ENCODE results near the gene MAMDC4.
"Not testable (repeated sequence)": the region's sequence is repeated elsewhere in the genome, so short reads cannot be mapped to it uniquely, and the experiment has no call there.

Gene MAMDC4

DNA sequence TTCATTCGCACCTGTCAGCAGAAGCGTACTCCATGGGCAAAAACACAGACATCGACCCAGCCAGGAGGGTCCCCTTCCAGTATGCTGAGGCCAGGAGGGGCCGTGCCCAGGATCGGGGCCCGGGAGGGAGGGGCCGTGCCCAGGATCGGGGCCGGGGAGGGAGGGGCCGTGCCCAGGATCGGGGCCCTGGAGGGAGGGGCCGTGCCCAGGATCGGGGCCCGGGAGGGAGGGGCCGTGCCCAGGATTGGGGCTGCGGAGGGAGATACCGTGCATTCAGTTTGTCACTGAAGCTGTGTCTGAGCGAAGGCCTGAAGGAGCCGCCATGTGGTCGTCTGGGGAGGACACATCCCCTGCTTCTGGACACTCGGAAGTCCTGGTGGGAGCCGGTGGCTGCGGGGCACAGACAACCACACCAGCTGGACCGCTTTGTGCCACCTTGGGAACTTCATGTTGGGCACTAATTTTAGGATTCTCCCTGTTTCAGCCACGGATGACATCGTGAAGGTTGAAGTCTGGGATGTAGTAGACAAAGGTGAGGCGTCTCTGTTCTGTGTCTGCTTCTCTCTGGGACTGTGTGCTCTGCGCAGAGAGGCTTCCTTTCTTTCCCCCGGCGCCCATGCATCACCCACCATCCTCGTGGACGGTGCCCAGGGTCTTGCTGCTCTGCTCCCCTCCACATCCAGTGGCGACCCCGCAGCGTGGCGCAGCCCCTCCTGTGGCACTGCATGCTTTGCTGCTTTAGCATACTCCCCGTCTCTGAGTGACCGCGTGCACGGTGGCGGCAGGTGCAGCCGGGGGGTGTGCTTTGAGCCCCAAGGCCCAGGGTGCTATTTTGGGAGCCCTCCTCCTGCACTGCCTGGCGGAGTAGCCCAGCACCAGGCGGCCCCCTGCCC, 26.6 kb upstream of the MAMDC4 start:
- no peak for DNase-seq

DNA sequence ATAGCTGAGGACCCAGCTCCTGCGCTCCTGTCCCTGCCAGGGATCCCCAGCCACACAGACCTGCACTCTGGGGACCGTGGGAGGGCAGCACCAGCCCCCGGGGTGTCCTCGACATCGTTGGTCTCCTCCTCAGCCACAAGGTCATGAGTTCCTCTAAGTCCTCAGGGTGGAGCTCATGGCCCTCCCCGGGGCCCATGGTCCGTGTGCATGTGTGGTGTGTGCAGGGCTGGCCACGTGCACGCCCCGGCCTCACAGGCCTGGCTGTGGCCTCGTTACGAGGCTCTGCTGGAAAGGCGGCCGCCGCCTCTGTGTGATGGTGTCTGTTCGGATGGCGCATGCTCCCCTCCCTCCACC, 26.0 kb upstream of the MAMDC4 start:
- no peak for DNase-seq

DNA sequence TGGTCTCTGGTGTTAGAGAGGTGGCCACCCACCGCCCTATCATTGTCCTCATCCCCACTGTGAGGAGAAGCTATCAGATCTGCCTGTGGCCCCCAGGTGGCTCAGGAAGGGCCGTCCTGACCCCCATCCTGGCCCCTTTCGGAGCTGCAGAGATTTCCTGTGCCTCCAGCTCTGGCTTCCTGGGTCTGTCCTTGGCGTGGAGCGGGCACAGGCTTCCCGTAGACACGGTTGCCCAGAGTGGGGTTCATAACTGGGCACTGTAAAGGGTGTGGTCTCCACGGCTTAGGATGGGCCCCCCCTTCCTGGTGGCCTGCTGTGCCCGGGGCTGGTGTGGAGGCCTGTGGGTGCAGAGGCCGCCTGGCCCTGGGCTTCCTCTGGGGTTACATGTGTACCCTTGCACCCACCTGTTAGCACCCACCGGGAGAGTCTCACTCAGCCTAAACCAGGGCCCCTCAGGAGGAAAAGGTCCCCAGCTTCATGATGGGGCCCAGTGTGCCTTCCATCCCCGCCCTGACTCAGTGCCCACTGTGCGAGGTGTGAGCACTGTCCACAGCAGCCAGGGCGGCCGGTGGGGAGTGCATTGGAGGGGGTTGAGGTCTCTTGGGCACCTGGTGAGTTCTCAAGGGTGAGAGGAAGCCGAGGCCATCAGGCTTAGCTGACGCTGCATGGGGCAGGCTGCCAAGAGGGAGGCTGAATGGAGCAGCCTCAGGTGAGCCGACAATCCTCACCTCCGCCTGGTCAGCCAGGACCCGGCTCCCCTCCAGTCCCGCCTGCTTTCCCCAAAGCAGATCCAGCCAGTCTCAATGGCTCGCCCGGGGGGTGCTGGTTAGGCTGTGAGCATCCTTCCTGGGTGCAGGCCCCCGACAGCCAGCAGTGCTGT, 25.2 kb upstream of the MAMDC4 start:
- DNase-seq = no peak

DNA sequence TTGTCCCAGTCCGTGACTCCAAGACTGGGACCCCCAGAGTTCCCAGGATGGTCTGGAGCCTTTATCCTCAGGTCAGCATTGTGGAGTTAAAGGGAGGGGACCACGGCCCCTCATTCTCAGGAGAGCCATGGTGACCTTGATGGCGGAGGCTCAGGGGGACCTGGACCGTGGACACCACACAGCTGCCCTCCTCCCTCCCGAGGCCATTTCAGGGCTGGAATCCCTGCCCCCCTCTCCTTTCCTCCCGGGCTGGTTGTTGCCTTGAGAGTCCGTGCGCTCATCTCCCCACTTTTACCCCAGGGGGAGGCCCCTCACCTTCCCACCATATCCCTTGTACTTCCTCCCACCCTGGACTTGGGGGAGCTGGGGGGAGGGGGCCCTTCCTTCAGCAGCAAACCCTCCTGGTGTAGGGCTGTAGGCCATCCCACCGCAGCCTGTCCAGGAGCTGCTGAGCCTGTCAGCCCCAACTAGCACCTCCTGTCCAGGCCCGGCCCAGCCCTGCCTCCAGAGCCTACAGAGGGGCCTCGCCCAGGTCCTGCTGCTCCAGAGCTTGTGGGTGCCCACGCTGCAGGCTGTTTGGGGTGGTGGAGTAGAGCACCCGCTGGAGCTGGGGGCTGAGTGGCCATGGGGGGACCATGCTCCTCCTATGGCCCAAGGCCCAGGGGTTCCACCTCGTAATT, 24.2 kb upstream of the MAMDC4 start:
- DNase-seq = no peak

DNA sequence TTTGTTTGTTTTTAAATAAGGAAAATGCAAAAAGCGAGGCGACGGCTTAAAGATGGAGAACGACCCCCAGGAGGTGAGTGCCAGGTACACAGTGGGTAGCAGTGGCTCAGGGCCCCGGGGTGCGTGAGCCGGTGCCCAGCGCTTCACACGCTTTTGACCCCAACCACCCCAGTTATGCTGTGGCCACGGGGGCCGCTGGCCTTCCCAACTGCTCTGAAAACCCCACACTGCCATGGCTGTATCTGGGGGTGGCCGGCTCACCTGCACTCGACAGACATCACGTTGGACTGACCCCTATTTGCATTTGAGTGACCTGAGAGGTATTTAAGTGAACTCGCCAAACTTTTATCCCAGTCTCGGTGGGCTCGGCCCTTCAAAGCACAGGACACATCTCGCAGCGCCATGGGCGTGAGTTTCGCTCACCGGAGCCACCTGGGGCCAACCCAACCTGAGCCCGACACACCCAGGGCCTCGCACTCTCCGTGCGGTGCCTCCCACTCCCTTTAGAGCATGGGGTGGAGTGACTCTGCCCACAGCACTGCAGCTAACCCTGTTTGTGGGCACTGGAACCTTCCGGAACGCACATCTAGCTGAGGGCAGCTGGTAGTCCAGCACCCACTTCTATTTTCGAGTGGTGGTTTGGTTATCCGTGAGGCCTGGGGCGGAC, 23.5 kb upstream of the MAMDC4 start:
- no peak for DNase-seq

DNA sequence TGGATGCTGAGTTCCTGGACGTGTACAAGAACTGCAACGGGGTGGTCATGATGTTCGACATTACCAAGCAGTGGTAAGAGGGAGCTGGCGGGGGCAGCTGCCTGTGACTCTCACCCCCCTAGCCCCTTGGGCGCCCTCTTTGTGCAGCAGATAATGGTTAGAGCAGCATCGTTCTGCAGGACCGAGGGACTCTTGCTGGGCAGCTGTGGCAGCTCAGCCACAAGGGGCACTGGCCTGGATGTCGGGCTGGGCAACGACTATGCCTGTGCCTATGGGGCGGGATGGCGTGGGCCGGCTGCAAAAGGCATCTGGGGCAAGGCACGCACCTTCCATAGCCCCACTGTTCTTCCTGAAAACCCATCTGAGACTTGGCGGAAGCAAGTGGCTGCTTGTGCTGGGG, 22.7 kb upstream of the MAMDC4 start:
- no peak for DNase-seq

DNA sequence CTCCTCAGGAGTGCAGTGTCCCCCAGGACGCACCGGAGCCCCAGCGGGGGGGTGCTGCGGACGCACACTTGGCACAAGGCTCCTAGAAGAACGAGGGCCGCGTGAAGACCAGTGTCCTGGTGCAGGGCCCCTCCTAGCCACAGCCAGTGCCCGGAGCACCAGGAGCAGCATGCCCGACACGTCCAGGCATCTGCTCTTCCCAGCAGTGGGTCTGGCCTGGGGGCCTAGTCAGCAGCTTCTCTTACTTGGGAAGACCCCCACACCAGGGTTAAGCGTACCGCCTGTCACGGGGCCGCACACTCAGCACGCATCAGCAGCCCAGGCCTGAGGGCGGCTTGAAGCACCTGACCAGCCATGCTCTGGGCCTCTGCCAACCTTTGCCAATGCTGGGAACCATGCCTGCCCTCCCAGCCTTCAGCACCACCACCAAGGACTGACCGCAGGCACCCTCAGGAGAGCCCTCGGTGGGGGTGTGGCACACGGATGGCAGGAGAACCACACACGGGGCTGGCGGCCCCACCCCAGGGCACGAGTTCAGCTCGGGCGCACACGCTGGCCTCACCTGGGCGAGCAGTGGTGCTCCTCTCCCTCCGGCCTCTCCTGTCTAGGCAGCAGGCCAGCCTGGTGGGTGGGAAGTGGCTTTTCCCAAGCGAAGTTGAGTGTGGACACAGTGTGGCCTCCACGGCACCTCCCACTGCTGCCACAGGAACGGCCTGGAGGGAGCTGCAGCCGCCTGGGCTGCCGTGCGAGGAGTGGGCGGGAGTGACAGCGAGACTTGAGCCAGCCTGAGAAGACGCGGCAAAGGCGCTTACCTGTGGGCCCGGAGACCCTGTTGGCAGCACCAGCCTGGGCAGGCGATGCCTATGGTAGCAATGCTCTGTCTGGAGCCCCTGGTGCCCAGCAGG, 21.9 kb upstream of the MAMDC4 start:
- DNase-seq = no peak

DNA sequence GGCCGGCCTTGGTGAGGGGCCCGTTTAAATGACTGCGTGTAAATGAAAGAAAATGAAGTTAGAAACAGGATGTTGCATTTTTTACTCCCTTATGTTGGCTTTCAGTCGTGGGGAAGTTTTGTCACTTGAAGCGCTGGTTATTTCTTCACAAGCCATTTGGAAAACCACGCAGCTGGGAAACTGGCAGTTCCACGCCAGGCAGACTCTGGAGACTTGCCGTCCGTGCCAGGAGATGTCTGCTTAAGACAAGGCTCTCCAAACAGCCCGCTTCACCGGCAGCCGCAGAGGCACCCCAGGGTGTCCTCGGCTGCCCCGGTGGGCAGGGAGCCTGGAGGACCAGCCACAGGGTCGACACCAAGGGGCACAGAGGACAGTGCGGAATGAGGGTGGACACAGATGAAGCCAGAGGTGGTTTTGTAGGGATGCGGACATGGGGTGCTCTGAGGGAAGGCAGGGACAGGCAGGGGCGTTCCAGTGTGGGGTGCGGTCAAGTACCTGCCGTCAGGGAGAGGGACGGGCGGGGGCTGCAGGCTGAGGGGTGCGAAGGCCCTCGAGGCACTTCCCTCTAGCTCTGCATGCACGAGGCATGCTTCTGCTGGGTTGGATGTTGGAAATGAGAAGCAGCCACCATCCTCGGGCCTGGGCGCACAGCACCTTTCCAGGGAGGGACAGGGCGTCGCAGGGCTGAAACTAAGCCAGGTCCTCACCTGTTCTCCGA, 21.0 kb upstream of the MAMDC4 start:
- no peak for DNase-seq

DNA sequence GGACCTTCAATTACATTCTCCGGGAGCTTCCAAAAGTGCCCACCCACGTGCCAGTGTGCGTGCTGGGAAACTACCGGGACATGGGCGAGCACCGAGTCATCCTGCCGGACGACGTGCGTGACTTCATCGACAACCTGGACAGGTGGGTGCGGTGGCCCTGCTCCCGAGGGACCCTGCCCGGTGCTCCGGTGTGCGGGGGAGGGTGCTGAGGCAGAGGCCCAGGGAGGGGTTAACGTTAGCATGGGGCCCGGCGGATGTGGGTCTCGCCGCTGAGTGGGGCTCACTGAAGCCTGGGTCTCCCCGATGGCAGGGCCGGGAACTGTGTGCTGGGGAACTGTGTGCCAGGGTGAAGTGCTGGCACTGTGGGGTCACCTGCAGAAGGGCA, 20.4 kb upstream of the MAMDC4 start:
- no peak for DNase-seq

DNA sequence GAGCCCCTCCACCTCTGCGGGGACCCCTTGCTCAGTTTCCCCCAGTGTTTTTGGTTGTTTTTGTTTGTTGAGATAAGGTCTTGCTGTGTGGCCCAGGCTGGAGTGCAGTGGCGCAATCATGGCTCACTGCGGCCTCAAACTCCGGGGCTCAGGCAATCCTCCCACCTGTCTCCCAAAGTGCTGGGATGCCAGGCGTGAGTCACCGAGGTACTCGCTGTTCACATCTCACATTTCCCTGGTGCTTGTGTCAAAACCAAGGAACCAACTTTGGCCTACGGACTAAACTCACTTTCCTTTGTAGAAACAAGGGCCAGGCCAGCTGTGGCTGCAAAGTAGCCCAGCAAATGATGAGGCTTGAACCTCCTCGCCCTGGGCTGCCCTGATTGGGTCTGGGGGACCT, 19.6 kb upstream of the MAMDC4 start:
- DNase-seq = no peak

DNA sequence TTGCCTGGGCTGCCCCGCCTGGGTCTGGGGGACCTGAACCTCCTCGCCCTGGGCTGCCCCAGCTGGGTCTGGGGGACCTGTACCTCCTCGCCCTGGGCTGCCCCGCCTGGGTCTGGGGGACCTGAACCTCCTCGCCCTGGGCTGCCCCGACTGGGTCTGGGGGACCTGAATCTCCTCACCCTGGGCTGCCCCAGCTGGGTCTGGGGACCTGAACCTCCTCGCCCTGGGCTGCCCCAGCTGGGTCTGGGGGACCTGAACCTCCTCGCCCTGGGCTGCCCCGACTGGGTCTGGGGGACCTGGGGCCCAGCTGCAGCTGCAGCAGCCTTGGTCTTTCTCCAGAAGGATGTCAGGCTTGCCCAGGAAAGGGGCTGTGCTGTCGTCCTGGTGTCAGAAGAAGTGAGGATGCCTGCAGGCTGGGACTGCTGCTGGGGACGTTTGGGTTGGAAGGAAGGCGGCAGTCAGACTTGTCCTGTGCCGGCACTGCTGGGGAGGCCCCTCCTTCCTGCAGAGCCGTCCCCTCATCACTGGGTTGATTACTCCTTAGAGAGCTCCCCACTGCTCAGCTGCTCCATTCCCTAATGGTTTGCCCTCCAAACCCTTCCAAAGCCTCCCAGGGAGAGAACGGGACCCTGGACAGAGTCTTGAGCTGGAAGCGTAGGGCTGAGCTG, 18.6 kb upstream of the MAMDC4 start:
- not testable (repeated sequence) for DNase-seq

DNA sequence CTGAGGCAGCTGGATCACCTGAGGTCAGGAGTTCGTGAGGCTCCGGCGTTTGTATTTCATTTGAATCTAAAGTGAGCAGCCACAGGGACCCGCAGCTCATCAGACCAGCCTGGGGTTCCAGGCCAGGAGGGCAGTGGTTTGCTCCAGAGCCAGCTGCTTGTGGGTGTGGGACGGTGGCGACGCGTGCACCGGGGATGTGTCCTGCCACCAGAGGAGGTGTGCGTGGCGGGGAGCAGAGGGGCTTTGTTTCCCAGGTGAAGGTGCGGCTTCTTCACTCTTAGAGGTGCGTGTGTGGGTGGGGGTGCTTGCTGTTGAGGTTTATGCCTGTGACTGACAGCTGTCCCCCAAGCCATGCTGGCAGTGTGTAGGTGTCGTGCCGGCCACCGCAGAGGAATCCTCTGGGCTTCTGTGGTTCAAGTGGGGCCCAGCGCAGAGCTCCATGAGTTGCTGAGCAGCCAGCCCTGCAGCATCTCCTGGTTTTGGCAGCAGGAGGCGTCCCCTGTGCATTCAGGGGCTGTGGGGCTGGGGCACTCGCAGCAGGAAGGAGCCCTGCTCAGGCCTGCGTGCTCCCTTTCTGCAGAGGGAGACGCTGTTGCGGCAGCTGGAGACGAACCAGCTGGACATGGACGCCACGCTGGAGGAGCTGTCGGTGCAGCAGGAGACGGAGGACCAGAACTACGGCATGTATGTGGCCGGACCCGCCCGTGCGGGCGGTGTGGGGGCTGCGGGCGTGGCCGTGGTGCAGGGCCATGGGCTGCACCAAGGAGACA, 16.8 kb upstream of the MAMDC4 start:
- DNase-seq = no peak

DNA sequence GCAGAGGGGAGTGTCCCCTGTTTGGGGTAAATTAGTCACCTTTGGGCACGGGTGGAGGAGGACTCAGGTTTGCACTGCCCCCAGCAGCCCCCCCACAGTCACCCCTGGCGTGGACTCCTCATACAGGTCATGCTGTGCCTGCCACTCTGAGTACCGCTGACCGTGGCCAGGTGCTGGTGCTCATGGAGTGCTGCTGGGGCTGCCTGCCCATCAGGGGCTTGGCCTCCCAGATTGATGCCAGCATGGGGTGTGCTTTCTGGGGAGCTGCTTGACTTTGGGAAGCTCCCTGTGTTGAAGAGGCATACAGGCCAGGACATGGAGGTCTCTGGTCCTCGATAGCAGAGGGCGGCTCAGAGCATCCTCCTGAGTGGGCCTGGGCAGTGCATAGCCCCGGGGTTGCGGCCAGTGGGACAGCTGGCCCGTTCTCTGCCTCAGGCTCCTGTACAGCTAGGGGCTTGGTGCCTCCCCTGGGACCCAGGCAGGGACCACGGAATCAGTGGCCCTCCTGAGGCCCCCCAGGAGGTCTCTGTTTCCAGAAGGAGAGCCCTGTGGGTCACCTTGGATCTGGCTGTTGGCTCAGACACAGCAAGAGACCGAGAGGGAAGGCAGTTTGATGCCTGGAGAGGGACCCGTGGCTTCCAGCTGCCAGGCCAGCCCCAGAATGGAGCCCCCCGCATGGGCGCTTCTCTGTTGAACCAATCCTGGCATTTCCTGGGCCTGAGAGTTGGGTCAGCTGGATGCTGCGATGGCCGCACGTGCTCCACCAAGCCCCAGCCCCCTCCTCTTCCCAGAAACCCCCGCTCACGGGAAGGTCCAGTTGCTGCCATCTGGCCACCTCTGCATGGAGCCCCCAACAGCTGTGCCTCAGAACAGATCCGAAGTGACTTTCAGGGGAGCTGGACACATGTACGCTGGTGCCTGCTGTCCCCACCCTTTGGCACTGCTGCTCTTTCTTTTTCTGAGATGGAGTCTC, 15.9 kb upstream of the MAMDC4 start:
- DNase-seq = no peak

DNA sequence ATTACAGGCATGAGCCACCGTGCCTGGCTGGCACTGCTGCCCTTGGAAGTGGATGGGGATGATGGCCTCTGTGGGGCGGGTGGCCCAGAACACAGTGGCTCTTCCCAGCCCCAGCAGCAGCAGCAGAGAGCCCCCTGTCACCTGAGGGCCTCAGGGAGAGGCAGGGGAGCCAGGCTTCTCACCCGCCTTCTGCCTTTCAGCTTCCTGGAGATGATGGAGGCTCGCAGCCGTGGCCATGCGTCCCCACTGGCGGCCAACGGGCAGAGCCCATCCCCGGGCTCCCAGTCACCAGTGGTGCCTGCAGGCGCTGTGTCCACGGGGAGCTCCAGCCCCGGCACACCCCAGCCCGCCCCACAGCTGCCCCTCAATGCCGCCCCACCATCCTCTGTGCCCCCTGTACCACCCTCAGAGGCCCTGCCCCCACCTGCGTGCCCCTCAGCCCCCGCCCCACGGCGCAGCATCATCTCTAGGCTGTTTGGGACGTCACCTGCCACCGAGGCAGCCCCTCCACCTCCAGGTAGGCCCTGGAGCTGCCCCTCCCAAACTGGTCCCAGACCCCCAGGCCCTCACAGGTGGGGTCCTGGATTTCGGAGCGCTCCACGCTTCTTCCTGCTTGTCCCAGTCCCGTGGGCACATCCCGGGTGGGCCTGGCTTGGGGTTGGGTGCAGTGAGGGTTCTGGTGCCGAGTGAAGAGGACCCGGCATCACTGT, 14.8 kb upstream of the MAMDC4 start:
- DNase-seq = no peak

DNA sequence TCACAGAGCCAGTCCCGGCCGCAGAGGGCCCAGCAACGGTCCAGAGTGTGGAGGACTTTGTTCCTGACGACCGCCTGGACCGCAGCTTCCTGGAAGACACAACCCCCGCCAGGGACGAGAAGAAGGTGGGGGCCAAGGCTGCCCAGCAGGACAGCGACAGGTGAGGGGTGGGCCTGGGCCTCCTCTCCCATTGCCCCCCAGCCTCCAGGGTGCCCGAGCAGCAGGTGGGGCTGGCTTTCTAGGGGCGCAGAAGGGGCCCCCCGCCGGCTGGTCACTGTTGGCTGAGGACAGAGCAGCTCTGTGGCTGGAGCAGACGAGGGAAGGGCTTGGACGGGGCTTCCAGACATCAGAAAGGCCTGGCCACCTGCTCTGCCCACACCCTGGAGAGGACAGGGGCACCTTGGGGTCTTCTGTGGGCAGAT, 14.3 kb upstream of the MAMDC4 start:
- DNase-seq = not testable (repeated sequence)

DNA sequence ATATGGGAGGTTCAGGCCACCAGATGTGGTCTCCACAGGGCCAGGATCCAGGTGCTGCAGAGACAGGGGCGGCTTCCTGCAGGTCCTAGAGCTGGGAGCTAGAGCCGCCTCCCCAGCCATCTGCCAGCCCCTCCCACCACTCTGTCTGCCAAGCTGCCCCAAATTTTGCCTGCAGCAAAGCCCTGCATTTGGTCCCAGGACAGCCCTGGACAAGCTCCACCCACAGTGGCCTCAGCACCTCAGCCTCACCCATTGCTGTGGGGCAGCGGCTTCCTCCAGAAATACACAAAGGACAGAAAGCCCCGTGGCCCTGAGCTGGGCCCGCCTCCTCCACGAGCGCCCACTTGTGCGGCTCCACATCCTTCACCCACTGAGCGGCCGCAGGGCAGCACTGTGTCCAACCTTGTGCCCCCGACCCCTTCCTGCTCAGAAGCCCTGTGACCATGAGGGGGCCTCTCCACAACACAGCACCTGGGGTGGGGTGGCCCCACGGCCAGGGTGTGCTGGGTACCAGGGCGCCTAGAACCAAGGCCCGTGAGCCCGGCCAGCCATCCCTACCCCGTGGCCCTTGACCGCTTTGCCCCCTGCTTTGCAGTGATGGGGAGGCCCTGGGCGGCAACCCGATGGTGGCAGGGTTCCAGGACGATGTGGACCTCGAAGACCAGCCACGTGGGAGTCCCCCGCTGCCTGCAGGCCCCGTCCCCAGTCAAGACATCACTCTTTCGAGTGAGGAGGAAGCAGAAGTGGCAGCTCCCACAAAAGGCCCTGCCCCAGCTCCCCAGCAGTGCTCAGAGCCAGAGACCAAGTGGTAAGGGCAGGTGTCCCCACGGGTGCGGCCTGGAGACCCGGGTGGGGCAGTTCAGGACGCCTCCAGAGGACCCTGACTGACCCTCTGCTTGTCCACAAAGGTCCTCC, 13.6 kb upstream of the MAMDC4 start:
- DNase-seq = no peak

Data from DMS53 (cell line).